Caco-2 (cell line): Measurements from ENCODE around the gene DPP10. TPM values are rescaled to one million over a fixed set of nuclear protein-coding genes. Genes with fewer than 3 reads are reported as not detected.

Experiments used
- BruUV-seq: library from RNA; stranded (reverse); fragments of 400-500 nt; replicated peaks from 2 replicates; lab custom pipeline; 2021; lab: Mats Ljungman, UMichigan
- CTCF ChIA-PET: fragments of 300-600 bp; sonication (Branson Sonifier 250); formaldehyde crosslinking; loops from one replicate; lab custom pipeline; 2022; ENCODE audit warnings: antibody characterized with exemption; lab: Charles Lee
- POLR2A ChIA-PET: fragments of 300-600 bp; sonication (Branson Sonifier 250); formaldehyde crosslinking; loops from one replicate; lab custom pipeline; 2022; ENCODE audit warnings: antibody characterized with exemption; lab: Charles Lee
- DNase-seq, 2 experiments: peaks; one replicate each; pipeline versions ENCODE4 v3.0.0 to v3.0.0-alpha.2; 2020 to 2022
- H3K27me3 ChIP-seq: replicated peaks from 2 replicates; pipeline ENCODE4 v1.6.0; 2011; ENCODE audit warnings: low read length; ENCODE audit not compliant: control insufficient read depth, insufficient read depth
- H3K36me3 ChIP-seq: 2 replicates; pipeline ENCODE4 v1.5.1; 2011; ENCODE audit warnings: low read length; ENCODE audit not compliant: control insufficient read depth, insufficient read depth
- H3K4me1 ChIP-seq: fragments of 250-450 bp; sonication (Bioruptor Pico); 2 replicates; pipeline ENCODE4 v1.5.1; 2020; ENCODE audit warnings: mild to moderate bottlenecking
- H3K4me3 ChIP-seq: 2 replicates; pipeline ENCODE4 v1.5.1; 2011; ENCODE audit warnings: low read depth, mild to moderate bottlenecking, control low read depth, low read length
- H3K9me3 ChIP-seq: fragments of 250-450 bp; sonication (Bioruptor Pico); 2 replicates; pipeline ENCODE4 v1.5.1; 2020; ENCODE audit warnings: mild to moderate bottlenecking, moderate library complexity
- H3K27ac Mint-ChIP-seq: one replicate; pipeline ENCODE4 v1.8.0; 2022; ENCODE audit warnings: mixed read lengths; ENCODE audit not compliant: unreplicated experiment
- H3K27me3 Mint-ChIP-seq: one replicate; pipeline ENCODE4 v1.8.0; 2022; ENCODE audit warnings: mixed read lengths; ENCODE audit not compliant: insufficient read depth, unreplicated experiment
- H3K36me3 Mint-ChIP-seq: one replicate; pipeline ENCODE4 v1.8.0; 2022; ENCODE audit warnings: mild to moderate bottlenecking, mixed read lengths; ENCODE audit not compliant: insufficient read depth, unreplicated experiment
- H3K4me1 Mint-ChIP-seq: one replicate; pipeline ENCODE4 v1.8.0; 2022; ENCODE audit warnings: low read depth, mixed read lengths; ENCODE audit not compliant: unreplicated experiment
- H3K4me3 Mint-ChIP-seq: one replicate; pipeline ENCODE4 v1.8.0; 2022; ENCODE audit warnings: mild to moderate bottlenecking, moderate library complexity, mixed read lengths; ENCODE audit not compliant: unreplicated experiment
- H3K9me3 Mint-ChIP-seq: one replicate; pipeline ENCODE4 v1.8.0; 2022; ENCODE audit warnings: mixed read lengths; ENCODE audit not compliant: unreplicated experiment
- intact Hi-C: fragments of 100-400 bp; cut with micrococcal nuclease; formaldehyde crosslinking; loops from one replicate; pipeline ENCODE4 v1.10.0; 2022; ENCODE audit not compliant: unreplicated experiment
- total RNA-seq: library from RNA; stranded (reverse); gene quantifications from 2 replicates; pipeline ENCODE4 v1.2.3, GENCODE V29; 2022
- TF ChIP-seq, protein P1 (sequence below), 2 experiments: fragments of 200-600 bp in 1 of 2; IDR thresholded peaks; 1 replicate in 1 of 2; 2 replicates in 1 of 2; pipeline versions ENCODE4 v1.5.1 to v1.8.0; 2011 to 2022; ENCODE audit warnings: antibody characterized with exemption in 1 of 2, control low read depth in 1 of 2, inconsistent platforms in 1 of 2, low read depth in 1 of 2, low read length in 1 of 2, mild to moderate bottlenecking in 1 of 2, moderate library complexity in 1 of 2; ENCODE audit not compliant: insufficient read depth in 1 of 2, severe bottlenecking in 1 of 2, unreplicated experiment in 1 of 2

The DPP10 gene
- total RNA-seq, 1 experiment from 2014 or later: not detected

- H3K9me3 Mint-ChIP-seq: no peaks in the 10 kb centered on the region
- intact Hi-C loops: no loop called here
- DNase-seq: no peak
- no peaks in the 10 kb centered on the region for H3K27me3 ChIP-seq
- ChIA-PET POLR2A (no interaction called here), CTCF (no interaction called here)
- no TSS peak for BruUV-seq
- H3K4me1 Mint-ChIP-seq: no peaks in the 10 kb centered on the region
- no peaks in the 10 kb centered on the region for H3K36me3 ChIP-seq
- no peaks in the 10 kb centered on the region for H3K27me3 Mint-ChIP-seq
- no peak overlapping the region for H3K4me3 ChIP-seq
- H3K4me3 Mint-ChIP-seq: no peak overlapping the region
- TF ChIP-seq, protein P1, sequence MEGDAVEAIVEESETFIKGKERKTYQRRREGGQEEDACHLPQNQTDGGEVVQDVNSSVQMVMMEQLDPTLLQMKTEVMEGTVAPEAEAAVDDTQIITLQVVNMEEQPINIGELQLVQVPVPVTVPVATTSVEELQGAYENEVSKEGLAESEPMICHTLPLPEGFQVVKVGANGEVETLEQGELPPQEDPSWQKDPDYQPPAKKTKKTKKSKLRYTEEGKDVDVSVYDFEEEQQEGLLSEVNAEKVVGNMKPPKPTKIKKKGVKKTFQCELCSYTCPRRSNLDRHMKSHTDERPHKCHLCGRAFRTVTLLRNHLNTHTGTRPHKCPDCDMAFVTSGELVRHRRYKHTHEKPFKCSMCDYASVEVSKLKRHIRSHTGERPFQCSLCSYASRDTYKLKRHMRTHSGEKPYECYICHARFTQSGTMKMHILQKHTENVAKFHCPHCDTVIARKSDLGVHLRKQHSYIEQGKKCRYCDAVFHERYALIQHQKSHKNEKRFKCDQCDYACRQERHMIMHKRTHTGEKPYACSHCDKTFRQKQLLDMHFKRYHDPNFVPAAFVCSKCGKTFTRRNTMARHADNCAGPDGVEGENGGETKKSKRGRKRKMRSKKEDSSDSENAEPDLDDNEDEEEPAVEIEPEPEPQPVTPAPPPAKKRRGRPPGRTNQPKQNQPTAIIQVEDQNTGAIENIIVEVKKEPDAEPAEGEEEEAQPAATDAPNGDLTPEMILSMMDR (IDR thresholded peaks at IDR 0.05; ENCODE audit: insufficient read depth in 1 of 2, low read depth in 1 of 2, low read length in 1 of 2, severe bottlenecking in 1 of 2, unreplicated experiment in 1 of 2): no peak
- H3K36me3 Mint-ChIP-seq: no peaks in the 10 kb centered on the region
- H3K9me3 ChIP-seq: no peaks in the 10 kb centered on the region
- no peak overlapping the region for H3K27ac Mint-ChIP-seq
- H3K4me1 ChIP-seq: no peaks in the 10 kb centered on the region
Observed at GRCh38 chr2:115757286-115757685, 1314.8 kb downstream of the DPP10 start.

- H3K9me3 ChIP-seq: no peaks in the 10 kb centered on the region
- H3K27me3 Mint-ChIP-seq: no peaks in the 10 kb centered on the region
- H3K36me3 Mint-ChIP-seq: no peaks in the 10 kb centered on the region
- H3K9me3 Mint-ChIP-seq: no peaks in the 10 kb centered on the region
- CTCF ChIA-PET: no interaction called here
- no peak overlapping the region for H3K4me3 Mint-ChIP-seq
- TF ChIP-seq, protein P1 (IDR thresholded peaks at IDR 0.05; ENCODE audit: insufficient read depth in 1 of 2, low read depth in 1 of 2, low read length in 1 of 2, severe bottlenecking in 1 of 2, unreplicated experiment in 1 of 2): no peak
- no peak for DNase-seq
- H3K27me3 ChIP-seq: no peaks in the 10 kb centered on the region
- H3K4me1 Mint-ChIP-seq: no peaks in the 10 kb centered on the region
- no peak overlapping the region for H3K27ac Mint-ChIP-seq
- POLR2A ChIA-PET: no interaction called here
- no peaks in the 10 kb centered on the region for H3K36me3 ChIP-seq
- H3K4me3 ChIP-seq: no peak overlapping the region
- H3K4me1 ChIP-seq: no peaks in the 10 kb centered on the region
- no TSS peak for BruUV-seq
- intact Hi-C loops: no loop called here
Observed at GRCh38 chr2:115763601-115764000, 1321.2 kb downstream of the DPP10 start.

DNA sequence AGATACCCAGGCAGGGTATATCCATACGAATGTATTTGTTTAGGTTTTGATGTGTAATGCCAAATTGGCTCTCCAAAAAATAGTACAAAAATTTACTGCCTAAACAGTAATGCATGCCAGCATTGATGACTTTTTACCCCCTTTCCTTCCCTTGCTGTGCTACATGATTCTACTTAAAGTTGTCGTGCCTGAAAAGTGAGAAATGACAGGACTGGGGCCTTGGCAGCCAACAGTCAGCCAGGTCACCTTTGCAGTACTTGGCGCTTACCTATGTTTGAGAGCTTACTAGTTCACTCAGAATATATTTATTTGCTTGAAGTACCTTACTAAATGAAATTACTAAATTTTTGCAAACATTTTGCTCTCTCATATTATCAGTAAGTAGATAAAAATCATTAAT lies 1329.1 kb downstream of the DPP10 start:
- TF ChIP-seq, protein P1 (IDR thresholded peaks at IDR 0.05; ENCODE audit: insufficient read depth in 1 of 2, low read depth in 1 of 2, low read length in 1 of 2, severe bottlenecking in 1 of 2, unreplicated experiment in 1 of 2): no peak
- Histone ChIP-seq H3K27me3 (no peaks in the 10 kb centered on the region), H3K4me3 (no peak overlapping the region), H3K4me1 (no peaks in the 10 kb centered on the region), H3K9me3 (no peaks in the 10 kb centered on the region), H3K36me3 (no peaks in the 10 kb centered on the region)
- Mint-ChIP-seq H3K27ac (no peak overlapping the region), H3K27me3 (no peaks in the 10 kb centered on the region), H3K4me1 (no peaks in the 10 kb centered on the region), H3K36me3 (no peaks in the 10 kb centered on the region), H3K4me3 (no peak overlapping the region), H3K9me3 (no peaks in the 10 kb centered on the region)
- intact Hi-C loops: no loop called here
- BruUV-seq: no TSS peak
- ChIA-PET CTCF (no interaction called here), POLR2A (no interaction called here)
- DNase-seq: no peak
